HG02588 (cell line): ENCODE data around the gene ADAM11.

Experiments used
- ATAC-seq: cut with Tn5 transposase; IDR thresholded peaks from one replicate; pipeline ENCODE4 v1.9.1; 2021; ENCODE audit warnings: mild to moderate bottlenecking, moderate library complexity; ENCODE audit not compliant: unreplicated experiment

ADAM11 gene

DNA sequence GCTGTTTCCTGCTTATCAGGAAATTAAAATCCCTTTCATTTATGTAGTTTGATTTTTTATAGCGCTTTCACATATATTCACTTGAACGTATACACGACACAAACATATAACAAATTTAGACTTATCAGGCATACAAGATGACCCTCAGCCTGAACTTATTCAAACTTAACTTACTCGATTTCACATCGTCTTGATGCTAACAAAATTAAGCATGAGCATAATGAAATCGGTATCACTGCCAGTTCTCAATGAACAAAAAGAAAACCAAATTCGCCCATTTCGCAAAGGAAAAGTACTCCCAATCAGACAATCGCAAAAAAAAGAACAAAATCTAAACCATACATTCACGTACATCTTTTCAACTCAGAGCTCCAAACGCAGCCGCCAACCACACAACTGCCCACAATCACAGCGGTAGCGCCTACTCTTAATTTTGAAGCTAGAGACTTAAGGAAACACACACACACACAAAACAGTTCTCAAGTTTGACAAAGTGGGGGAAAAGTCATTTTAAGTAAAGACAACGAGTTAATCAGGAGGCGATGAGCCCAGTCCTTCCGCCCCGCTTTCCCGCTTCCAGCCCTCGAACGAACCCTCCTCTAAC is 70.2 kb downstream of the ADAM11 start:
- ATAC-seq: no peak

DNA sequence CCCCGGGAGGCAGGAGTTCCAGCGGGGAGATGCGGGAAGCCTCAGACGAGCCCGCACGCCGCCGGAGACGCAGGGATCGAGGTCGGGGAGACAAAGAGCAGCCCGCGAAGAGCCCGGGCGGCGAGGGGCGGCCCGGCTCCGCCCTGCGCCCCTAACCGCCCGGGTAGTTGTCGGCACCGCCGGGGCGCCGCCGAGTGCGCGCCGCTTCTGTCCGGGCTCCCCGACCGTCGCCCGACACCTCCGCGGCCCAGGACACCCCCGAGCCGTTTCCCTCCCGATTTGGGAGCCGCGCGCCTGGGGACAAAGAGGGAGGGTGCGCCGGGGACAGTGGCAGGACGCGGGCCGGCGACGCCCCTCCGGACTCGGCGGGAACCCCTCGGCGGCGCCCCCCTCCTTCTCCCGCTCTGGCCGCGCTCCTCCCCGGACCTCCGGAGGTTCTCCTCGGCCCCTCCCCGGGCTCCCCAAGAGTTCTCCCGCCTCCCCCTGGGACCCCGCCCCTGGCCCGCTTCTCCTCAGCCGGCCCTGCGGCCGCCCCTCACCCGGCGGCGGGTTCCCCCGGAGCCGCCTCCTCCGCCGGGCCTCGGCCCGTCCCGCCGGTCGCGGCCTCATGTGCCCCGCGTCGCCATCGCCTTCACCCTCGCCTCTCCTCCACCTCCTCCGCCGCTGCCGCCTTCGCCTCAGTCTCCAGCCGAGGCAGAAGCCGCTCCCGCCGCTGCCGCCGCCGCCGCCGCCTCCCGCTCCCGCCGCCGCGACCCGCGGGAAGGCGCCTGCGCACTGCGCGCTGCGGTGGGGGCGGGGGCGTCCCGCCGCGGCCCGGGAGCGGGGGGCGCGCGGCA is 71.0 kb downstream of the ADAM11 start, which contains the start of gene GJC1:
Gene GJC1 (minus strand): TSS at position 765 of the 836 bp plus-strand sequence. CDS start 24,470 bp downstream, outside the sequence.
- ATAC-seq: no peak

DNA sequence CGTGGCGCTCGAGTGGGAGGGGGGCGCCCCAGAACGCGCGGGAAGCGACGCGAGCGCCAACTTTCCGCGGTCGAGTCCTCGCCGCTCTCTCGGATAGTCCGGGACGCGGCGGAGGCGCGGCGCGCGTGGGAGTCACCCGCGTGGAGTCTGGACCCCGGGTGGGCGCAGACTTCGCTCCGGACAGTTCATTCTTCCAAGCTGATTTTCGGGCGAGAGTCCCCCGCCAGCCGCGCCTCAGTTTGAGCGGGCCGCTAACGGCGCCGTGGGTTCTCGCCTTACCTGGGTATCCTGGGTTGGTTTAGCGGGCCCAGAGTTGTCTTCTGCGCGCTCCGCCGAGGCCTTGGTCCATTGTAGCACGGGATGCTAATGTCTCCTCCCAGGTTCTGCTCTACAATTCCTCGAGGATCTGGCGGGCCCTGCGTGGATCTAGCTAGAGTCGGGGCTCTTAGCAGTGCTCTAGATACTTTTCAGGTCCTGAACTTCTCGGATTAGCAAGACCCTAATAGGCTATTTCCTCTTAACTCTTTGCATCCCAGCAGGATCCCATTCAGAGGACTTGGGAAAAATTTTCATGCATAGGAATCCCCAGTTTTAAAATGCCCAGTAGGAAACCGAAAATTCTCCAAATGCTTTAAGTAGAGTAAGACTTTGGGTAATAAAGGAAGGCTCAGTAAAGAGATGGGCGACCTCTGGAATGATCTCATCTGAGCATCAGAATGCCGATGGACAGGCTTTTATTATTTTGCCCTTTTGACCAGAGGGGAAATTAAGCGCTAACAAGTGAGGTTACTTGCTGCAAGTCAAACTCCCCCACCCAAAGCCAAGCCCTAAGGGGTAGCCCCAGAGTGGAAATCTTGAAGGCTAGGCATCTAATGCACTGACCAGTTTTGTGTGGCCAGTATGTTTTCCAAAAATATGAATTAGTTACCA is 71.8 kb downstream of the ADAM11 start:
- no peak for ATAC-seq

DNA sequence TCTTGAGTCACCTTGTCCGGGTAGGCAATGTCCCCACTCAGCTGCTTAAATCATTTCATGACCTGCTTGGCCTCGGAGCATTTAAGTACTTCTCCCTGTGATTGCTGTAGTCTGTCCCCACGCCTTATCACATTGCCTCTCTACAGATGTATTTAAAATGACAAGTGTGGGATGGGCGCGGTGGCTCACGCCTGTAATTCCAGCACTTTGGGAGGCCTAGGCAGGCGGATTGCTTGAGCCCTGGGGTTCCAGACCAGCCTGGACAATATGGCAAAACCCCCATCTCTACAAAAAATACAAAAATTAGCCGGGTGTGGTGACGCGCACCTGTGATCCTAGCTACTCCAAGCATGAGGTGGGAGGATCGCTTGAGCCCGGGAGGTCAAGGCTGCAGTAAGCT is 72.6 kb downstream of the ADAM11 start:
- no peak for ATAC-seq
